CMK (cell line): ENCODE measurements around the gene ADPRS.

ENCODE experiments used
- DNase-seq: peaks from one replicate; pipeline ENCODE4 v3.0.0-alpha.2; 2010; ENCODE audit warnings: low read depth

The ADPRS gene

GRCh38 chr1:36133484-36133883 lies 44.8 kb downstream of the ADPRS start:
- no peak for DNase-seq

GRCh38 chr1:36134031-36134430 lies 45.3 kb downstream of the ADPRS start:
- DNase-seq = no peak

DNA sequence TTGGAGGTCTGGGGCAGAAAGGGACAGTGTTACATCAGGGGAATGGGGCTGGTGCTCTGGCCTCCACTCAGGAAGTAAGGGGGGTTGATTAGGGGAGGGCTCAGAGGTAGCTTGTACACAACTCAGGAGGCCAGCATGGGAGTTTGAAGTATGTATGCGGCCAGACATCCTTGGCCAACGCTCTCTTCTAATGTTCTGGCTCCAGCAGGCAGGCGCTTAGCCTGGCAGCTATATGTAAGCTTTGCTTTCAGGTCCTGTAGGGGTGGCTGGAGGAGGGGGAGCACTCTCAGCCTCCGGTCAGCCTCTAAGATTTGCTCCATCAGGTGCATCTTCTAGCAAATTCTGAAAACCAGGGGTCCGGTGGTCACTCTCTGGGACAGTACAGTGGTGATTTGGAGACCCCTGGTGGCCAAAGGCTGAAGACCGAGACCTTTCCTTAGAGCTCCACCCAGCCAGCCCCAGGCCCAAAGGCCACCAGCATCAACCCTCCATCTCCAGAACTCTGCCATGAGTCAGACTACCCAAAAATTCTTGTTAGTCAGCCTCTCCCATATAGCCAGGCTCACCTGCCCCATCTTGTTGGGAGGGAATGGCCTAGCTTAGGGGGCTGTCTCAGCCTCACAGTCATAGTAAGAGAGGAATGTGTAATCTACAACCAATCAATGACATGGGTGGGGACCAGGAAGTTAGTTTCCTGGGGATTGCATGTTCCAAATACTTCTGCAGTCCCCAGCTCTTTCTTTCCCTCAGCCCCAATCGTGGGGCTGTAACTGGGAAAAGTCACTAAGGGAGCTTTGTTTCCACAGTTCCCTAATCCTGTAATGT lies 46.0 kb downstream of the ADPRS start:
- DNase-seq = no peak

DNA sequence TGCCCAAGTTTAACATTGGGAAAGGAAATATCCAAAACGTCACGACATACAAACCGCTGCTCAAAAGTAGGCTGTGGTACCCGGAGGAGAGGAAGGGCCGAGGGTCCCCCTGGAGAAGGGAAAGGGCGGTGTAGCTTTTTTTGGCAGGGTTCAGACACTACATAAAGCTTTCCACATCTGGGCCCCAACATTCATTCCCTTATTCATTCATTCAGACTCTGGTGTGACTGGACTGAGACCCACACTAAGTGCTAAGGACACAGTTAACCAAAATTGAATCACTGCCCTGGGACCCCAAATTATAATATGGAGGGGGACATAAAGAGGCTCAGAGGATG lies 46.6 kb downstream of the ADPRS start:
- DNase-seq = no peak

GRCh38 chr1:36135796-36136195 lies 47.1 kb downstream of the ADPRS start:
- no peak for DNase-seq

- DNase-seq = no peak
Measured at GRCh38 chr1:36136535-36136934, 47.8 kb downstream of the ADPRS start.

GRCh38 chr1:36137226-36137625 lies 48.5 kb downstream of the ADPRS start:
- no peak for DNase-seq

DNA sequence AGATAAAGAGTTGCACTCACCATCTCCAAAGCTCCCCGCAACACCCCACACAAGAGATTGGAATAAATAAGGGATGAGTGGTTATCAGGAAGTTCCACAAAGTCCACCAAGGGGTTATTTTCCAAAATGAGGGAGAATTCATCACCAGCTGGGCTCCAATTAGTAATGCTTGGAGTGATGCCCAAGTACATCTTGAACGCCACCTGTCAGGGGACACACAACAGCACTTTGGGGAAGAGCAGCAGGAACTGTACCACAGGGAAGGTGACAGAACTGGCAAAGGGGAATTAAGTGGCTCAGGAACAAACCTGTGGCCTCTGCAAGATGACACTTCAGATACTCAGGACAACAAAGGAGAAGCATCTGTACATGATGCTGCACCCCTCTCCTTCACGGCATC lies 49.1 kb downstream of the ADPRS start:
- no peak for DNase-seq

- DNase-seq = no peak
Measured at GRCh38 chr1:36139521-36139920, 50.8 kb downstream of the ADPRS start.

DNA sequence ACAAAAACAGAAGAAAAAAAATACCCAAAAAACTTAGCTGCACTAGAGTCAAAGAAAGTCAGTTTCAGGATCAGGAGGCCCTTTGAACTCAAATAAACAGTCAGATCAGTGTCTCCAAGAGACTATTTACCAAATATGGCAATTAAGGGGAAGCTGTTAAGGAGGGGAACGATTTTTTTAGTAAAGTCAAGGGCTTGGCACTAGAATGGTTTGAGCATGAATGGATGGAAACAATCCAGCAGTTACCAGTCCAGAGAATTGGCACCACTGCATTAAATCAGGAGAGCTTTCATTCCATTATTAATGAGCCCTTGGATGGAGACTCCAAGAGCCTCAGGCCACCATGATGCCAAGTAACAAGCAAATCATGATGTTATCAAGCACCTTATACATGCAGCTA lies 53.4 kb downstream of the ADPRS start:
- no peak for DNase-seq

DNA sequence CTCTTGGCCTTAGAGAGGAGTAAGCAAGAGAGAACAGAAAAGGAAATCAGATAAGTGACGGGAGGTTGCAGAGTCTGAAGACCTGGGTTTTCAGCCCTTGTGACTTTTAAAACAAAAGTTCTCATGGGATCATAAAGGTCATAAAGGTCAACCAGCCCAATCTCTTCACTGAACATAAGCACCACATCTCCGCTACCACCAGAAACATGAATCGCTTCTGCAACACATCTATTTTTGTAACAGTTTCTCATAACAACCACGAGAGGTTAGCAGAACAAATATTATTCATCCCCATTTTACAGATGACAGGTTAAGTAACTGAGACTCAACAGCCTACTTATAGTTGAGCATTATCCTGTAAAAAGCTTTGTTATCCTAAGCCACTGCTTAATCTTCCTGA lies 54.7 kb downstream of the ADPRS start:
- DNase-seq = no peak
